SK-N-SH treated with all-trans-retinoic acid at 6 μM for 48 hours (cell line): ENCODE measurements around the gene TNS3.

Source experiments
- ZNF8 ChIP-seq: fragments of 450-650 bp; formaldehyde crosslinking; IDR thresholded peaks from 2 replicates; pipeline ENCODE4 v1.5.0; 2020; ENCODE audit warnings: mild to moderate bottlenecking, moderate library complexity
- TF ChIP-seq, protein P1 (sequence below): fragments of 250-450 bp; sonication (Bioruptor Pico); IDR thresholded peaks from 2 replicates; pipeline ENCODE4 v1.8.0; 2021; ENCODE audit warnings: low read depth, mild to moderate bottlenecking, moderate library complexity, borderline replicate concordance

DNA sequence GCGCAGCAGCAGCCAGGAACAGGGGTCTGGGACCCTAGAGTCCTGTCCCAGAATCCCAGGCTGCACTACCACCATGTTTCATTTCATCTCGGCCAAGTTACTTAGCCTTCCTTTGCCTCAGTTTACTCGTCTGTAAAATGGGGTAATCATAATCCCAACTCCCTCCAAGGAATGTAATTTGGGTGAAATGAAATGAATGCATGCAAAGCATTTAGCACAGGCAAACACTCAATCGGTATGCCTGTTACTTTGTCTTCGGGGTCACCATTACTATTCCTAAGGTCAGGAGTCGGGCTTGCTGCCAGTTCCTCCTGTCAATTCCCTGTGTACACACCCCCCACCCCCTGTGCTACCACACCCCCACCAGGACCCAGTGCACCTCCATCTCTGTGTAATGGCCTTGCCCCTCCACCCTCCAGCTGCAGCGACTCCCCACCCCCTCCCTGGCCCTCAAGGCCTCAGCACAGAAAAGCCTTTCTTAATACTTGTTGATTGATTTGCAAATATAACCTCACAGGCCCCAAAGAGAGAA lies 1.7 kb downstream of the TNS3 start:
- TF ChIP-seq, protein P1, sequence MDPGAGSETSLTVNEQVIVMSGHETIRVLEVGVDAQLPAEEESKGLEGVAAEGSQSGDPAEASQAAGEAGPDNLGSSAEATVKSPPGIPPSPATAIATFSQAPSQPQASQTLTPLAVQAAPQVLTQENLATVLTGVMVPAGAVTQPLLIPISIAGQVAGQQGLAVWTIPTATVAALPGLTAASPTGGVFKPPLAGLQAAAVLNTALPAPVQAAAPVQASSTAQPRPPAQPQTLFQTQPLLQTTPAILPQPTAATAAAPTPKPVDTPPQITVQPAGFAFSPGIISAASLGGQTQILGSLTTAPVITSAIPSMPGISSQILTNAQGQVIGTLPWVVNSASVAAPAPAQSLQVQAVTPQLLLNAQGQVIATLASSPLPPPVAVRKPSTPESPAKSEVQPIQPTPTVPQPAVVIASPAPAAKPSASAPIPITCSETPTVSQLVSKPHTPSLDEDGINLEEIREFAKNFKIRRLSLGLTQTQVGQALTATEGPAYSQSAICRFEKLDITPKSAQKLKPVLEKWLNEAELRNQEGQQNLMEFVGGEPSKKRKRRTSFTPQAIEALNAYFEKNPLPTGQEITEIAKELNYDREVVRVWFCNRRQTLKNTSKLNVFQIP (CRISPR knock-in tag) = no peak
- TF ChIP-seq ZNF8 (CRISPR knock-in tag) = no peak
